Mammary epithelial cell (primary cell): Measurements from ENCODE around the gene GPC6.

Experiments used
- EZH2 ChIP-seq: IDR thresholded peaks from 2 replicates; pipeline ENCODE4 v1.6.1; 2012; ENCODE audit warnings: low read length, inconsistent platforms, borderline replicate concordance
- TF ChIP-seq, protein P1 (sequence below), 2 donors: IDR thresholded peaks in 1 of 2; conservative IDR thresholded peaks in 1 of 2; 2 replicates each; pipeline ENCODE4 v1.5.1; 2011 to 2012; ENCODE audit warnings: inconsistent platforms in 2 of 2, low read length in 2 of 2, mild to moderate bottlenecking in 2 of 2, control low read depth in 1 of 2, low read depth in 1 of 2; ENCODE audit not compliant: insufficient read depth in 1 of 2; ENCODE audit errors: extremely low read depth in 1 of 2

DNA sequence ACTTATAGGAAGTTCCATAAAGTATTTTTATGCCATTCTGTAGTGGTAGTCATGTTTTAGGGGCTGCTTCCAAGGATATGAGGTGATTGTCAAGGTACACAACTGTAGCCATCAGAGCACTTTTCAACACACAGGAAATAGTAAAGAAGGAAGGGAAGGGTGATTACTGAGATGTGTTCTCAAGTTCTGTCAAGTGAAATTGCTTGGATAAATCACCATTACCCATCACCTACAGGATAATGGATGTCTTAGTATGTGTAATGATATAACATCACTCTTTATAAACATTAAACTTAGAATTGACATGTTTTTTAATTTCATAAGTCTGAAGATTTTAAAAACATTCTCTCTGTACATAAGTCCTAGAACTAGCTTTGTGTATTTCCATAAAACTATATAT, 765.0 kb downstream of the GPC6 start:
- TF ChIP-seq, protein P1, sequence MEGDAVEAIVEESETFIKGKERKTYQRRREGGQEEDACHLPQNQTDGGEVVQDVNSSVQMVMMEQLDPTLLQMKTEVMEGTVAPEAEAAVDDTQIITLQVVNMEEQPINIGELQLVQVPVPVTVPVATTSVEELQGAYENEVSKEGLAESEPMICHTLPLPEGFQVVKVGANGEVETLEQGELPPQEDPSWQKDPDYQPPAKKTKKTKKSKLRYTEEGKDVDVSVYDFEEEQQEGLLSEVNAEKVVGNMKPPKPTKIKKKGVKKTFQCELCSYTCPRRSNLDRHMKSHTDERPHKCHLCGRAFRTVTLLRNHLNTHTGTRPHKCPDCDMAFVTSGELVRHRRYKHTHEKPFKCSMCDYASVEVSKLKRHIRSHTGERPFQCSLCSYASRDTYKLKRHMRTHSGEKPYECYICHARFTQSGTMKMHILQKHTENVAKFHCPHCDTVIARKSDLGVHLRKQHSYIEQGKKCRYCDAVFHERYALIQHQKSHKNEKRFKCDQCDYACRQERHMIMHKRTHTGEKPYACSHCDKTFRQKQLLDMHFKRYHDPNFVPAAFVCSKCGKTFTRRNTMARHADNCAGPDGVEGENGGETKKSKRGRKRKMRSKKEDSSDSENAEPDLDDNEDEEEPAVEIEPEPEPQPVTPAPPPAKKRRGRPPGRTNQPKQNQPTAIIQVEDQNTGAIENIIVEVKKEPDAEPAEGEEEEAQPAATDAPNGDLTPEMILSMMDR (conservative IDR thresholded peaks at IDR 0.05 in 1 of 2, IDR thresholded peaks at IDR 0.05 in 1 of 2; ENCODE audit: extremely low read depth in 1 of 2, insufficient read depth in 1 of 2, low read depth in 1 of 2, low read length in 2 of 2): no peak
- TF ChIP-seq EZH2: no peak
